Measurements from ENCODE around the gene RBMS1.

- no peak for TF ChIP-seq CTCF (IDR thresholded peaks at IDR 0.05 in 4 of 5, conservative IDR thresholded peaks at IDR 0.05 in 1 of 5)
- no peak for TF ChIP-seq POLR2A (IDR thresholded peaks at IDR 0.05)
Measured at GRCh38 chr2:160232905-160233475, 260.6 kb downstream of the RBMS1 start.
